GM21526 (cell line): ENCODE data around the gene RBM15.

Experiments used
- ATAC-seq: cut with Tn5 transposase; IDR thresholded peaks from one replicate; pipeline ENCODE4 v1.9.1; 2021; ENCODE audit warnings: moderate library complexity; ENCODE audit not compliant: unreplicated experiment, low FRiP score

Gene RBM15

GRCh38 chr1:110393691-110394492 is 54.7 kb downstream of the RBM15 start:
- no peak for ATAC-seq

- ATAC-seq = no peak
Observed at GRCh38 chr1:110394493-110394820, 55.3 kb downstream of the RBM15 start.
